NCI-H146 treated with DMSO at 0.1 percent for 48 hours (cell line): Measurements from ENCODE around the gene AQP9.
"Not testable (repeated sequence)": the region's sequence is repeated elsewhere in the genome, so short reads cannot be mapped to it uniquely, and the experiment has no call there.

Source experiments
- DNase-seq: peaks from one replicate; lab custom pipeline; 2025; ENCODE audit not compliant: unreplicated experiment; lab: John Stamatoyannopoulos, UW

The AQP9 gene

GRCh38 chr15:58175955-58176354, 37.8 kb downstream of the AQP9 start:
- DNase-seq = no peak

DNA sequence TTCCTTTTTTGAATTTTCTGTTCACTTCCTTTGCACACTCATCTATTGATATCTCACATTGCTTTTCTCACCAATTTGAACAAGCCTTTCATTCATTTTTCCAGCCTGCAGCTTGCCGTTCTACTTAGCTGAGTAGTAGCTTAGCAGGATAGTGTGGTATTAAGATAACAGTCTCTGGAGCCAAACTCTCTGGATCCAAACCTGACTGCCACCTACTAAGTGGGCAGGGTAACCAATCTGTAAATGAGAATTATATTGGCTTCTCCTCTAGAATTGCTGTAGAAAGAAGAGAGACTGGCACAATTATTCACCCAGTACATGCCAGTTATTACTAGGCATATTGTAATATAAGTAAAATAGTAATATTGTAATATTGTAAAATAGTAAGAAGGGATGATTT, 40.5 kb downstream of the AQP9 start:
- DNase-seq = no peak

GRCh38 chr15:58179206-58179605, 41.0 kb downstream of the AQP9 start:
- DNase-seq = no peak

GRCh38 chr15:58179741-58180381, 41.7 kb downstream of the AQP9 start:
- no peak for DNase-seq

- no peak for DNase-seq
These were observed 44.4 kb downstream of the AQP9 start for GRCh38 chr15:58182460-58183163.

- DNase-seq = no peak
These were observed 47.3 kb downstream of the AQP9 start for GRCh38 chr15:58185439-58185838.

DNA sequence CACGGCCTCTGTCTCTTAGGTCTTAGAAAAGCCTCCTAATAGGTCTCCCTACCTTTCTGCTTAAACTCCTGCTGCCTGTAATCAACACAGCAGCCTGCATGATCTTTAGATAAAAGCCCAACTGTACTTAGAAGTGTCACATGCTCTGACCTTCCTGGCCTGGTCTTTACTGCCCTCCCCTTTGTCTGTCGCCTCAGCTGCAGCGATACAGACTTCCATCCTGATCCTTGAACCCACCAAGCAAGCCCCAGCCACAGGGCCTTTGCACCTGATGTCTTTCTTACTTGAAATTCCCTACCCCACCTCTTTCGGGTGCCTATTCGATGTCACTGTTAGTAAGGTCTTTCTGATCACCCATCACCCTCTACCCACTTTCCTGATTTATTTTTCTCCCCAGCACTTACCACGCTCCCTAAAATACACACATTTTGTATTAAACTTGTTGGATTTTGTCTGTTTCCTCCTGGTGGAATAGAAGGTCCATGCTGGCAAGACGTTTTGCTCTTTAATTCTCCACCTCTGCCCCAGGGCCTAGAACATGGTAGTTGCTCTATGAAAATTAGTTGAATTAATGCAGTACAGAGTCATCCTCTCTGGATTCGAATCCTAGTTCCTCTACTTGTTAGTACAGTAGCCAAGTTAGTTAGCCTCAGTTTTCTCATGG, 51.1 kb downstream of the AQP9 start:
- no peak for DNase-seq

DNA sequence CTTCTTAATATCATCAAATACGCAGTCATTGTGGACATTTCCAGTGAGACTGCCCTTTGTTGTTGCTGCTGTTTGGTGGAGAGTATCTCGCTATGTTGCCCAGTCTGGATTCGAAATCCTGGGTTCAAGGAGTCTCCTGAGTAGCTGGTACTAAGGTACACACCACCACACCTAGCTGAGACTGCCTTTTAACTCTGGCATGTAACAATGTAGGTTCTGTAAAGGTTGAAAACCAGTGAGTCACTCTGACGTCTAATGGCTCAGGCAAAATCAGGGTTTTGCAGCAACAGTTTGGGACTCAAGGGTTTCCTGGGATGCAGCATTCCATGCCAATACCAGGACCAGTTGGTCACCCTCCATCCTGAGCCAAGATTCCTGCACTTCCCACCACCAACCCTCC, 52.2 kb downstream of the AQP9 start:
- DNase-seq = no peak

DNA sequence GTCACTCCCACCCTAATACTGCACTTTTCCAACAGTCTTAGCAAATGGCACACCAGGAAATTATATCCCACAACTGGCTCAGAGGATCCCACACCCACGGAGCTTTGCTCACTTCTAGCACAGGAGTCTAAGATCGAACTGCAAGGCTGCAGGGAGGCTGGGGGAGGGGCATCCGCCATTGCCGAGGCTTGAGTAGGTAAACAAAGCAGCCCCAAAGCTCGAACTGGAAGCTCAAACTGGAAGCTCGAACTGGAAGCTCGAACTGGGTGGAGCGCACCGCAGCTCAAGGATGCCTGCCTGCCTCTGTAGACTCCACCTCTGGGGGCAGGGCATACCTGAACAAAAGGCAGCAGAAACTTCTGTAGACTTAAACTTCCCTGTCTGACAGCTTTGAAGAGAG, 55.5 kb downstream of the AQP9 start:
- DNase-seq = not testable (repeated sequence)

DNA sequence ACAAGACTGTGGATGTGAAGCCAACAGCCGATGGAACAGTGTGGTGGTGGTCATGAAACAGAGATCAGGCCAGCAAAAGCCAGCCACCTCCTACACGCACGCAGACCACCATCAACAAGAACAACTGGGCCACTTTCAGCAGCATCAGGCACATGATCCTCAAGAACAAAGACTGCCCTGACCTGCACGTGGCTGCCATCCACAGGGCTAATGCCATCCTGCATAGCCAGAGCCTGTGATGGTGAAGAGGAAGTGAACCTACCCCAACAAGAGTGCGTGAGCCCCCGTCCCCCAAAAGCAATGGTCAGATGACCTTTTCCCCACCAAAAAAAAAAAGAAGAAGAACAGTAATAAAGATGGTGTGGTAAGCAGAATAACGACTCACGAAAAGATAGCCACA, 62.6 kb downstream of the AQP9 start:
- DNase-seq = no peak

DNA sequence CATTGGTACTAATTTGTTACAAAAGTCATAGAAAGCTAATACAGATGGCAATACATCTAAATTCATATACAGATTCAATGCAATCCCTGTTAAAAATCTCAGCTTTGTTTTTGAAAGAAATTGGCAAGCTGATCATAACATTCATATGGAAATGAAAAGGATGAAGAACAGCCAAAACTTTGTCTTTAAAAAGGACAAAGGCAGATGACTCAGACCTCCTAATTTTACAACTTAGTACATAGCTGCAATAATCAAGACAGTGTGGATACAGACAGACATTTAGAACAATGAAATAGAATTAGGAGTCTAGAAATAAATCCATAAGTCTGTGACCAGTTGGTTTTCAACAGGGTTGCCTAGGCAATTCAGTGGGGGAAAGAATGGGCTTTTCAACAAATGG, 63.3 kb downstream of the AQP9 start:
- DNase-seq = no peak

GRCh38 chr15:58203537-58203936, 65.4 kb downstream of the AQP9 start:
- DNase-seq = no peak

GRCh38 chr15:58206151-58206550, 68.0 kb downstream of the AQP9 start:
- no peak for DNase-seq

DNA sequence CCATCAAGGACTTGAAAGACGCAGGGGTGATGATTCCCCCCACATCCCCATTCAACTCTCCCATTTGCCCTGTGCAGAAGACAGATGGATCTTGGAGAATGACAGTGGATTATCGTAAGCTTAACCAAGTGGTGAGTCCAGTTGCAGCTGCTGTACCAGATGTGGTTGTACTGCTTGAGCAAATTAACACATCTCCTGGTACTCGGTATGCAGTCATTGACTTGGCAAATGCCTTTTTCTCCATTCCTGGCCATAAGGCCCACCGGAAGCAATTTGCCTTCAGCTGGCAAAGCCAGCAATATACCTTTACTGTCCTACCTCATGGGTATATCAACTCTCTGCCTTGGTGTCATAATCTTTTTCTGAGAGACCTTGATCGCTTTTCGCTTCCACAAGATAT, 70.0 kb downstream of the AQP9 start:
- not testable (repeated sequence) for DNase-seq

DNA sequence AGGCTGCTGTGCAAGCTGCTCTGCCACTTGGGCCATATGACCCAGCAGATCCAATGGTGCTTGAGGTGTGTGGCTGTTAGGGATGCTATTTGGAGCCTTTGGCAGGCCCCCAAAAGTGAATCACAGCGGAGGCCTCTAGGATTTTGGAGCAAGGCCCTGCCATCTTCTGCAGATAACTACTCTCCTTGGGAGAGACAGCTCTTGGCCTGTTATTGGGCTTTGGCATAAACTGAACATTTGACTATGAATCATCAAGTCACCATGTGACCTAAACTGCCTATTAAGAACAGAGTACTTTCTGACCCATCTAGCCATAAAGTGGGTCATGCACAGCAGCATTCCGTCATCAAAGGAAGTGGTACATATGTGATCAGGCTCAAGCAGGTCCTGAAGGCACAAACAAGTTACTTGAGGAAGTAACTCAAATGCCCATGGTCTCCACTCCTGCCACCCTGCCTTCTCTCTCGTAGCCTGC, 70.9 kb downstream of the AQP9 start:
- not testable (repeated sequence) for DNase-seq

DNA sequence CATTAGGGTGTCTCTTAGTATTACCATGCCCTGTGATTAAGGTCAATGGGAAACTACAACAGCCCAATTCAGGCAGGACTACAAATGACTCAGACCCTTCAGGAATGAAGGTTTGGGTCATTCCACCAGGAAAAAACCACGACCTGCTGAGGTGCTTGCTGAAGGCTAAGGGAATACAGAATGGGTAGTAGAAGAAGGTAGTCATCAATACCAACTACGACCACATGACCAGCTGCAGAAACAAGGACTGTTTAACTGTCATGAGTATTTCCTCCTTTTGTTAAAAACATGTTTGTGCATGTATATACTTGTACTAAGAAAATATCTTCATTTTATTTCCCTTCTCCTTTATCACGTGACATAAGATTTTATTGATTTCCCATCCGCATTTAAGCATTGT, 71.8 kb downstream of the AQP9 start:
- not testable (repeated sequence) for DNase-seq

DNA sequence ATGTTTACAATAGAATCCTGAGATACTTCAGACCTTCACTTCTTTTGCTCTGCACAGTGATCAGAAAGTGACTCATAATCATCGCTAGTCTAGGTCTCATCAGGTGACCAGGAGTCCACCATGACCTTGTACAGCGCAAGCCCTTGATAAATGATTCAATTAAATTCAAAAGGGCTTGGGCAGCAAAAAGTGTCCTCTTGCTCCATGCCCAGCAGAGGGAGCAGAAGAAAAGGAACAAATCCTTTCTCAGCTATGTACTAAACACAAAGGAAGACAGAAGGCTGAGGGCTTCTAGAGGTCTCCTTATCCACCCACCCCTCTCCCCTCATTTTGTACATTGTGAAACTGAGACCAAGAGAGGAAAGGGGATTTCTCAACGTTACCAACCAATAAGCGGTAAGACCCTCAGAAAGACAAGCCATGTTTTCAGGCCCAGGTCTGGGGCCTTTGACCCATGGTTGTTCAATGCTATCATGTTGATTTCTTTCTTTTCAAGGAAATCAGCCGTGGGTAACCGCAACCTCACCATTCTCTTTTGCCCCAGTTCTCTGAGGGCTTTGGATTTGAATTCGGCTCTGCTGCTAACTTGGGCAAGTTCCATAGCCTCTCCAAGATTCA, 74.8 kb downstream of the AQP9 start:
- no peak for DNase-seq

DNA sequence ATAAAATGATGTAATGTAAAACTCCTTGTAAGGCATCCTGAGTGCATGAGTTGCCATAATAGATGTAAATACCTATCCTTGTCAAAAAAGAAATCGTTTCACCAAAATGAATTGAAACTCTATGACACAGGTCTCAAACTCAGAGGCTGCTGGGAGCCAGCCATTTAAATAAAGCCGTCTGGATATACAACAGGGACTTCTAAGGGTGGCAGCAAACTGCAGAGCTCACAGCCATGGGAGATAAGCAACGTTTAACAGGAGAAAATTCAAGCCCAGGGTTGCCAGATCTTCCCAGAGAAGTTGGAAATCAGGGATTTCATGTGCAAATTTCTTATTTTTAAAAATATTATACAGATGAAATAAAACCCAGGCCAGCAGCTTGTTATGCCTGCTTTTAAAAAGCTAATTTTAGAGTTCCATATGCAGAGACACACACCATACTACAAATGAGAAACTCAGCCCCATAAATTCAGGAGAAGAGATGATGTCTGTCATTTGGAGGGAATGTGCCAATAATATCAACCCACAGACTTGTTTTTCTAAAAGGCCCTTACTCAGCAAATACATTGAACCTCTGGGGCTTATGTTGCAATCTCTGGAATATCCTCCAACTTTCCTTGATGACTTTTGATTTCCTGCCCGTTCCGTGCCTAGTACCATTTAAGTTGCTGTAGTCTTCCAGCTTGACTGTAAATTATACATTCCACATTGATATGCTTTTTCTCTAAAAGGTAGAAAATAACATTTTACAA, 75.6 kb downstream of the AQP9 start:
- DNase-seq = no peak

DNA sequence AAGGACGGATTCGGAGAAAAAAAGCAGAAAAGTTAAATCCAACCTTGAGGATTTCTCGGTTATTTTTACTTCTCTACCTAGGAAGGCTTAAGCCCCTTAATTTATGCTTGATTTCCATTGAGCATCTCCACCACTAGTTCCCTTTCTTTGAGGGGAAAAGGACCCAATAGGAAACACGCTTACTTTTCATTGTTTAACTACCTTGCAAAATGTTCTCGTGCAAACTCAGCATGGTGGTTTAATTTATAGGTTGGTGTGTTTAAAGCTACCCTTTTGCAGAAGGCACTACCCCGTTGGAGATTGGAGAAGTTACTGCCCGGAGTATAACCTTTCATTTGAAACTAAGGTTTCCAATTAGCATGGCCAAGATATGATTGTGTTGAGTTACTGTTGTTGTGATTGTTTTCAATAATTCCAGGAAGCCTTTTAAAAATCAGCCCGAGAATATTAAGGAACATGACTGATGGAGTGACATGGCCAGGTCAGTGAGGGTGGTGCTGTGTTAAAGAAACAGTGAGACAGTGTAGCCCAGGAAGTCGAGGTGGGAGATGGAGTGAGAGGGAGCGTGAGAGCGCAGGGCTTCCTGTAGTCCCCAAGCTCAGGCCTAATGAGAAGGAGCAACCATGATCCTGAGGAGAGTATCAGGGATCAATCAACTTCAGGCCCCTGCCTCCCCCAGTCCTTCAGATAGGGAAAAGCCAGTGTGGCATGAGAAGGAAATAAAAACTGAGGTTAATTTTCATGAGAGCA, 76.6 kb downstream of the AQP9 start:
- DNase-seq = no peak

DNA sequence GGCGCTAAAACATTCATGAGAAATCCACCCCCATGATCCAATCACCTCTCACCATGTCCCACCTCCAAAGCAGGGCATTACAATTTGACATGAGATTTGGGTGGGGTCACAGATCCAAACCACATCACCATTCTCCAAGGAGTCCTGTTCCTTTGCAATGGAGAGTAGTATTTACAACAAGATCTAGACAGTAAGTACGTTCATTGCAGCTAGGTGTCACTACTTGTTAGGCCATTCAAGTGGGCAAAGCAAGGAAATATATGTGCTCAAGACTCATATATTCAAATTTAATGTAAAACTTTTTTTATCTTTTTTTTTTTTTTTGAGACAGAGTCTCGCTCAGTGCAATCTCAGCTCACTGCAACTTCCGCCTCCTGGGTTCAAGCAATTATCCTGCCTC, 79.3 kb downstream of the AQP9 start:
- DNase-seq = no peak
